RKO (cell line): ENCODE results near the gene ANXA4.
A peak's percentile ranks its signal among the peaks of the same experiment; 100 is the strongest.

Experiments used
- DNase-seq: peaks from one replicate; pipeline ENCODE4 v3.0.0-alpha.2; 2016; ENCODE audit warnings: low spot score

ANXA4 gene

GRCh38 chr2:69741575-69742321 lies at the start of gene ANXA4:
ANXA4 (plus strand) TSS chr2:69742134; CDS start chr2:69781566, 39,432 bp downstream.
- peak; percentile 88 for DNase-seq

GRCh38 chr2:69692424-69692823 lies 49.5 kb upstream of the ANXA4 start:
- no peak for DNase-seq

GRCh38 chr2:69693059-69693774 lies 48.7 kb upstream of the ANXA4 start:
- no peak for DNase-seq

- DNase-seq = no peak
Measured at GRCh38 chr2:69693775-69694450, 48.0 kb upstream of the ANXA4 start.

GRCh38 chr2:69694894-69695849 lies 46.8 kb upstream of the ANXA4 start:
- no peak for DNase-seq

- DNase-seq = no peak
Measured at GRCh38 chr2:69695850-69696216, 46.1 kb upstream of the ANXA4 start.

GRCh38 chr2:69700381-69700780 lies 41.6 kb upstream of the ANXA4 start:
- no peak for DNase-seq

GRCh38 chr2:69701100-69701945 lies 40.6 kb upstream of the ANXA4 start:
- no peak for DNase-seq

- DNase-seq = no peak
Measured at GRCh38 chr2:69703189-69703588, 38.7 kb upstream of the ANXA4 start.

GRCh38 chr2:69704446-69704845 lies 37.5 kb upstream of the ANXA4 start:
- no peak for DNase-seq

- DNase-seq = no peak
Measured at GRCh38 chr2:69709290-69709689, 32.6 kb upstream of the ANXA4 start.

- DNase-seq = no peak
Measured at GRCh38 chr2:69711971-69712370, 30.0 kb upstream of the ANXA4 start.

GRCh38 chr2:69714024-69714423 lies 27.9 kb upstream of the ANXA4 start:
- DNase-seq = no peak

- peak; percentile 66 for DNase-seq
Measured at GRCh38 chr2:69714539-69715220, 27.3 kb upstream of the ANXA4 start.

- no peak for DNase-seq
Measured at GRCh38 chr2:69715964-69716363, 26.0 kb upstream of the ANXA4 start.

- DNase-seq = peak; percentile 25
Measured at GRCh38 chr2:69716555-69717120, 25.3 kb upstream of the ANXA4 start.

- DNase-seq = no peak
Measured at GRCh38 chr2:69717186-69717585, 24.7 kb upstream of the ANXA4 start.

GRCh38 chr2:69717861-69718273 lies 24.1 kb upstream of the ANXA4 start:
- DNase-seq = no peak

- DNase-seq = no peak
Measured at GRCh38 chr2:69718338-69718965, 23.5 kb upstream of the ANXA4 start.
